ENCODE measurements around the gene PLA2G10.

DNA sequence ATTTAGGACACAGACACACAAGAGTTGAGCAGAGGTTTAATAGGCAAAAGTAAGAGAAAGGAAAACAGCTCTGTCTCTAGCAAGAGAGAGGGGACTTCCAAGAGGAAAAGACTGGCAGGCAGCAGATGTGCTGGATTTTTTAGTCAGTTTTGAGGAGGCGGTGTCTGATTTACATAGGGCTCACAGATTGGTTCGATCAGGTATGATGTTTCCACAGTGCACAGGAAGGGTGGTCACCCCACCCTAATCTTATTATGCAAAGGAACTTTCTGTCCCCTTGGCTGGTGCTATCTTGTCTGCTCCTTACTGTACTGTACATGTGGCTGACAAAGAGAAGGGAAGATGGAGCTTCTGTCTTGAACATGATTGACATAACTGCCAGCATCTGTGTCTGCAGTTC lies 36.0 kb downstream of the PLA2G10 start:
- TF ChIP-seq, protein P1, sequence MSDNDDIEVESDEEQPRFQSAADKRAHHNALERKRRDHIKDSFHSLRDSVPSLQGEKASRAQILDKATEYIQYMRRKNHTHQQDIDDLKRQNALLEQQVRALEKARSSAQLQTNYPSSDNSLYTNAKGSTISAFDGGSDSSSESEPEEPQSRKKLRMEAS (CRISPR knock-in tag; IDR thresholded peaks at IDR 0.05): no peak
- TF ChIP-seq SMAD3 (CRISPR knock-in tag; IDR thresholded peaks at IDR 0.05; ENCODE audit: borderline replicate concordance) (no peak), FOXJ3 (CRISPR knock-in tag; IDR thresholded peaks at IDR 0.05; ENCODE audit: borderline replicate concordance) (no peak), ZNF121 (CRISPR knock-in tag; IDR thresholded peaks at IDR 0.05) (no peak)
- TF ChIP-seq, protein P2, sequence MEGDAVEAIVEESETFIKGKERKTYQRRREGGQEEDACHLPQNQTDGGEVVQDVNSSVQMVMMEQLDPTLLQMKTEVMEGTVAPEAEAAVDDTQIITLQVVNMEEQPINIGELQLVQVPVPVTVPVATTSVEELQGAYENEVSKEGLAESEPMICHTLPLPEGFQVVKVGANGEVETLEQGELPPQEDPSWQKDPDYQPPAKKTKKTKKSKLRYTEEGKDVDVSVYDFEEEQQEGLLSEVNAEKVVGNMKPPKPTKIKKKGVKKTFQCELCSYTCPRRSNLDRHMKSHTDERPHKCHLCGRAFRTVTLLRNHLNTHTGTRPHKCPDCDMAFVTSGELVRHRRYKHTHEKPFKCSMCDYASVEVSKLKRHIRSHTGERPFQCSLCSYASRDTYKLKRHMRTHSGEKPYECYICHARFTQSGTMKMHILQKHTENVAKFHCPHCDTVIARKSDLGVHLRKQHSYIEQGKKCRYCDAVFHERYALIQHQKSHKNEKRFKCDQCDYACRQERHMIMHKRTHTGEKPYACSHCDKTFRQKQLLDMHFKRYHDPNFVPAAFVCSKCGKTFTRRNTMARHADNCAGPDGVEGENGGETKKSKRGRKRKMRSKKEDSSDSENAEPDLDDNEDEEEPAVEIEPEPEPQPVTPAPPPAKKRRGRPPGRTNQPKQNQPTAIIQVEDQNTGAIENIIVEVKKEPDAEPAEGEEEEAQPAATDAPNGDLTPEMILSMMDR (IDR thresholded peaks at IDR 0.05): no peak
- TF ChIP-seq, protein P3, sequence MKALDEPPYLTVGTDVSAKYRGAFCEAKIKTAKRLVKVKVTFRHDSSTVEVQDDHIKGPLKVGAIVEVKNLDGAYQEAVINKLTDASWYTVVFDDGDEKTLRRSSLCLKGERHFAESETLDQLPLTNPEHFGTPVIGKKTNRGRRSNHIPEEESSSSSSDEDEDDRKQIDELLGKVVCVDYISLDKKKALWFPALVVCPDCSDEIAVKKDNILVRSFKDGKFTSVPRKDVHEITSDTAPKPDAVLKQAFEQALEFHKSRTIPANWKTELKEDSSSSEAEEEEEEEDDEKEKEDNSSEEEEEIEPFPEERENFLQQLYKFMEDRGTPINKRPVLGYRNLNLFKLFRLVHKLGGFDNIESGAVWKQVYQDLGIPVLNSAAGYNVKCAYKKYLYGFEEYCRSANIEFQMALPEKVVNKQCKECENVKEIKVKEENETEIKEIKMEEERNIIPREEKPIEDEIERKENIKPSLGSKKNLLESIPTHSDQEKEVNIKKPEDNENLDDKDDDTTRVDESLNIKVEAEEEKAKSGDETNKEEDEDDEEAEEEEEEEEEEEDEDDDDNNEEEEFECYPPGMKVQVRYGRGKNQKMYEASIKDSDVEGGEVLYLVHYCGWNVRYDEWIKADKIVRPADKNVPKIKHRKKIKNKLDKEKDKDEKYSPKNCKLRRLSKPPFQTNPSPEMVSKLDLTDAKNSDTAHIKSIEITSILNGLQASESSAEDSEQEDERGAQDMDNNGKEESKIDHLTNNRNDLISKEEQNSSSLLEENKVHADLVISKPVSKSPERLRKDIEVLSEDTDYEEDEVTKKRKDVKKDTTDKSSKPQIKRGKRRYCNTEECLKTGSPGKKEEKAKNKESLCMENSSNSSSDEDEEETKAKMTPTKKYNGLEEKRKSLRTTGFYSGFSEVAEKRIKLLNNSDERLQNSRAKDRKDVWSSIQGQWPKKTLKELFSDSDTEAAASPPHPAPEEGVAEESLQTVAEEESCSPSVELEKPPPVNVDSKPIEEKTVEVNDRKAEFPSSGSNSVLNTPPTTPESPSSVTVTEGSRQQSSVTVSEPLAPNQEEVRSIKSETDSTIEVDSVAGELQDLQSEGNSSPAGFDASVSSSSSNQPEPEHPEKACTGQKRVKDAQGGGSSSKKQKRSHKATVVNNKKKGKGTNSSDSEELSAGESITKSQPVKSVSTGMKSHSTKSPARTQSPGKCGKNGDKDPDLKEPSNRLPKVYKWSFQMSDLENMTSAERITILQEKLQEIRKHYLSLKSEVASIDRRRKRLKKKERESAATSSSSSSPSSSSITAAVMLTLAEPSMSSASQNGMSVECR (CRISPR knock-in tag; IDR thresholded peaks at IDR 0.05; ENCODE audit: borderline replicate concordance): no peak
